ENCODE results near the gene CELA2A.
"Not testable (repeated sequence)": the region's sequence is repeated elsewhere in the genome, so short reads cannot be mapped to it uniquely, and the experiment has no call there.

CELA2A gene

DNA sequence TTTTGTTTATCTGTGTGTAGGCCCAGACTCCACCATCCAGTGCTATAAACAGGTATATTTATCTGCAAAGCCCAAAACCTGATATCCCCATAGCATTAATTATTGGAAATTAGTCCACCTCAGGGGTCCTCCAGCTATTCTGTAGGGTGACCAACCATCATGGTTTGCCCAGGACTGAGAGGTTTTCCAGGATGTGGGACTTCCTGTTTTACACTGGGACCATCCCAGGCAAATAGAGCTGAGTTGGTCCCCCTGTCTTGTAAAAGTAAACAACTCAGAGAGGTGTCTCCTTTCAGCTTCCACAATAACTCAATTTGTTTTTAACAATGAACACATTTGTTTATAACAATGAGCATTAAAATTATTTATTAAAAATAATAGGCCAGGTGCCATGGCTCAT lies 11.6 kb downstream of the CELA2A start:
- no peak for DNase-seq (ENCODE audit: low read depth in 2 of 2)

DNA sequence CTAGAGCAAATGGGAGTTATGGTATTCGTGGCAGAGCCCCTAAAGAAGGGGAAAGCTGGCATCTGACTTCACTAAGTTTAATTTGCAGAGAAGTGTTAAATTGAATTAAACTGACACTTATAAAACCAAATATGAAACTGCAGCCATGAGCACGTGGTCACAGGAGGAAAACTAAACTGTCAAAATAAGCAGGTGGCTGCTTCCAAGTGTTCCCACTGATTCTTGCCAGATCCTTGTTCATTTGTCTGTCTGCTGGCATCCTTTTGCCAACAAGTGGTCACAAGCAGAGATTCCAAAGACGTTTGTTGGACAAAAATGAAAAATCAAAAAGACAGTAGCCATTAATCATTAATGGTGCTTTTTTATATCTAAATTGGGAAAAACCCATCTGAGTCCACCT lies 12.8 kb downstream of the CELA2A start:
- no peak for DNase-seq (ENCODE audit: low read depth in 2 of 2)

DNA sequence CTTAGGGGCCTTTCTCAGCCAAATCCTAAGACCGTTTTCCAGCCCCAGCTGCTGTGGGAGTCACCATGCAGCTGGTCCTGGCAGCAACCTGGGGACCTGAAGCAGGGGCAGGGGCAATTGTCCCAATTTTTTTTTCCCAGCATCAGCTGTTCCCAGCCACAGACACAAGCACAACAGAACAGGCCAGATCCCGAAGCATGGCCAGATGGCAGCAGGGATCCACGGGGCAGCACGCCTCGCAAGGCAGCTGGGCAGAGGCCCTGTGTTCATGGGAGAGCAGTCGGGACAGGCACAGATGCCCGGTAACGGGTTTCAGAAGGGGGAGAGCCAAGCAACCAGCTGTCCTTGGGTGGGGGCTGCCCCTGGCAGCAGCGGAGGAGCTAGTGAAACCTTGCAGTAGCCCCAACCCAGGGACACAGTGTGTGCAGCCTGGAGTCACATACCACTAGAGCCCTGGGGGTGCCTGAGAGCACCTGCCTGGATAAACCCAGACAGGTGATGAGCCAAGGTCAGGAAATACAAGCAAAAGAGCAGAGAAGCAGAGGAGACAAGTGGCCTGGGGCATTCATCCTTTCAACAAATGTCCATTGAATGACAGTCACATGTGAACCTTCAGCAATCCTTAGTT lies 13.4 kb downstream of the CELA2A start:
- not testable (repeated sequence) for DNase-seq (ENCODE audit: low read depth in 2 of 2)

DNA sequence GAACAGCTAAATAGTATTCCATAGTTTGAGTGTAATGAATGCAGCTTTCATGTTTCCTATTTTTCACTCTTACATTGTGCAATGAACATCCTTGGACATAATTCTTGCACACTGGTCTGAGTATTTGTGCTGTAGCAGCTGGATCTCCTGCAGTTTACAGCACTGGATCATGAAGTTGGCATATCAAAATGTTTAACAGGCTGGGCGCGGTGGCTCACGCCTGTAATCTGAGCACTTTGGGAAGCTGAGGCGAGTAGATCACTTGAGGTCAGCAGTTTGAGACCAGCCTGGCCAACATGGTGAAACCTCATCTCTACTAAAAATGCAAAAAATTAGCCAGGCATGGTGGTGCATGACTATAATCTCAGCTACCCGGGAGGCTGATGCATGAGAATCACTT lies 14.5 kb downstream of the CELA2A start:
- not testable (repeated sequence) for DNase-seq (ENCODE audit: low read depth in 2 of 2)

DNA sequence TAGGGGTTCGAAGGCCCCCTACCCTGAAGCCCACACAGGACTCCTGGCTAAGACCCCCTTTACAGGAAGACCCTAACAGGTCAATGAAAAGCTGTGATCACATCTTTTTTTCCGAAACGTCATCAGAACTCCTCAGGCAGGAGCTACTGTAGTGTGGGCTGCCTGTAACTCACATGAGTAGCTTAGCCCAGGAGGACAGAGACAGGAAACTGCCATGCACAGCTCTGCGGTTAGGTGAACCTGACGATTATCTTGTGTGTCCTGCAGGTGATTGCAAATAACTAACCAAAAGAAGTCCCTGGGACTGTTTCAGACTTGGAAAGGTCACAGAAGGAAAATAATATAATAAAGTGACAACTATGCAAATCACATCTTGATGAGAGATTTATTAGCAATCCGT lies 15.2 kb downstream of the CELA2A start:
- not testable (repeated sequence) for DNase-seq (ENCODE audit: low read depth in 2 of 2)

DNA sequence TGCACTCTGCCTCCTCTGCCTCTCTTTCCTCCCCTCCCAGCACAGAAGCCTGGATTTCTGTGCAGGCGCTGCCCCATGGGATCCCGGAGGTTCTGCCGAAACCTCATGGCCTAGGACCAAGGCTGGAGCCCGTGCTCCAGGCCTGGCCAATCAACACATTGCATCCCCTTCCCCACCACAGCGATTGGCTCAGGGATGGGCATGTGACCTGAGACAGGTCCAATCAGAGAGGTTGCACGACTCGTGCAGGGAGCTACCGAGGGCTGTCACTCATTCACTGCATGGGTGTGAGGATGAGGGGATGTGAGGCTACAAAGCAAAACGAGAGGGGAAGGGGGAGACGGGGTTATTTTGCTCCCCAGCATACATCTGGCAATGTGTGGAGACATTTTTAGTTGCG lies 16.1 kb downstream of the CELA2A start:
- no peak for DNase-seq (ENCODE audit: low read depth in 2 of 2)

DNA sequence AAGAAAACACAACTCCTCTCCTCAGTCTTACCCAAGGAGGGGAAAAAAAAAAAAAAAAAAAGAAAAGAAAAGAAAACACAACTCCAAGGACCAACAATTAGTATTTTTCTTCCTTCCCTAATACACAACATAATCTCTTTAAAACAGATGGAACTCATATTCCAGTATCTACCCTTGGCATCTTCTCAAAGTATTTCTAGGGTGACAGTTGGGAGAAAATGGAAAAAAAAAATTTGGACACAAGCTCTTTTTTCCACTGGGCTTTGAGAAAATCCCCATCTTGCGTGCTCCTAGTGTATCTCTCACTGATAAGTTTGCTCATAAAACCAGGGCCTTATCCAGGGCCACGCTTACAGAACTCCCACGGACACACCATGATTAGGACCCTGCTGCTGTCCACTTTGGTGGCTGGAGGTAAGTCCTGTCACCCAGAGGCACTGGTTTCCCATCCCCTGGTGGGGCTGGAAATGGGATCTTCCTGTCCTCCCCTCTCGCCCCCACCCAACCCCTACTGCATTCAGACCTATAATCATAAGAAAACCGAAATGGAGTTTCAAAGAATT lies 19.3 kb downstream of the CELA2A start, which contains the start of gene CELA2B:
Gene CELA2B, plus strand, starts transcription at position 353 of the 563 bp plus-strand sequence. Its CDS starts 22 bp downstream, at position 375.
- DNase-seq (ENCODE audit: low read depth in 2 of 2), result no peak

DNA sequence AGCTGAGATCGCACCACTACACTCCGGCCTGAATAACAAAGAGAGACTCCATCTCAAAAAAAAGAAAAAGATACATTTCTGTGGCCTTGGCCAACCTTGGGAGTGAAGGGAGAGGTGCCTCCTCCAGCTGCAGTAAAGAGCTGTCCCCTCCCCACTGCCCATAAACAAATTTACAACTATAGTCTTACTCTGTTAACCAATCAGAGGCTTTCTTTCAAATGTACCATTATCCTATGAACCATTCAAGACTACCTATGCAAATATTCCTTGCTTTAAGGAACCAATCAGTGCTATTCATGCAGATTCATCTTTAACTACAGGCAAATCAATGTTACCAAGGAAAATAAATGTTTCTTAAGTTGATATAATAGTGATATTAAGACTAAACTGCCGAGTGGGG lies 20.4 kb downstream of the CELA2A start:
- no peak for DNase-seq (ENCODE audit: low read depth in 2 of 2)

DNA sequence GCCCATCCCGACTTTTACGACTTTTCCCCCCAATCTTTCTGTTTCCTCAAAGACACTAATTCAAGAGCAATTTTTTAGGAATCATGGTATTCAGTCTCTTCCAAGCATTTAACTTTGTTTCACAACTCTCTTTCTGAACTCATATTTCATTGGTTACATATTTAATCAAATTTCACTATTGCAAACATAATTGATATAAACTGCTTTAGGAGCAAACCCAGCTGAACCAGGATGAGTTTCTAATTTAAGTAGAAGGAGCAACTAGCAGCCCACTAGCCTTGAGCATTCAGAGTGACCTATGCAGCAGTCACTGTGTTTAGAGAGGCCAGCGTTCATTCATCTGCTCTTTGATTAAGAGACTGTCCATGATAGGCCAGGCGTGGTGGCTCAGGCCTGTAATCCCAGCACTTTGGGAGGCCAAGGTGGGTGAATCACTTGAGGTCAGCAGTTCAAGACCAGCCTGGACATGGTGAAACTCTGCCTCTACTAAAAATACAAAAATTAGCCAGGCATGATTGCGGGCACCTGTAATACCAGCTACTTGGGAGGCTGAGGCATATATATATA lies 21.2 kb downstream of the CELA2A start:
- DNase-seq (ENCODE audit: low read depth in 2 of 2), result no peak

DNA sequence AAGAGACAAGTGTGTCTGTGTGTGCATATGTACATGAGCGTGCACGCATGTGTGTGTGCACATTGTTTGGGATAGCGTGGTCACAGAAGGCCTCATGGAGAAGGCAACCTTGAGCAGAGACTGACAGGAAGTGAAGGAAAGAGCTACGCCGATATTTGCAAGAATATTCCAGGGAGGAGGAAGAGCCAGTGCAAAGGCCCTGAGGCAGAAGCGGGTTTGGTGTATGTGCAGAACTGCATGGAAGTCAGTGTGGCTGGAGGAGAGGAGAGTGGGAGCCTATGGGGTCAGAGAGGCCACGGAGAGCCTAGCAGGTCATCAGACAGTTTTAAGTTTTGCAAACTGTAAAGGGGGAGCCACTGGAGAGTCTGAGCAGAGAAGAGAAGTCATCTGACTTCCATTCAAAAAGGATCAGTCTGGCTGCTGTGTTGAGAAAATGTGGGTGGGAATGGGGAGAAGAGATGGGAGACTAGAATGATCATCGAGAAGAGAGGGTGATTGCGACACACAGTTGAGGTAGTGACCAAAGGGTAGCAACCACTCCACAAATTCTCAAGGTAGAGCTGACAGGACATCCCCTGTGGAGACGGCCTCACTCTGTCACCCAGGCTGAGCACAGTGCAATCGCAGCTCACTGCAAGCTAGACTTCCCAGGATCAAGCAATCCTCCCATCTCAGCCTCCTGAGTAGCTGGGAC lies 23.3 kb downstream of the CELA2A start:
- DNase-seq (ENCODE audit: low read depth in 2 of 2), result no peak

DNA sequence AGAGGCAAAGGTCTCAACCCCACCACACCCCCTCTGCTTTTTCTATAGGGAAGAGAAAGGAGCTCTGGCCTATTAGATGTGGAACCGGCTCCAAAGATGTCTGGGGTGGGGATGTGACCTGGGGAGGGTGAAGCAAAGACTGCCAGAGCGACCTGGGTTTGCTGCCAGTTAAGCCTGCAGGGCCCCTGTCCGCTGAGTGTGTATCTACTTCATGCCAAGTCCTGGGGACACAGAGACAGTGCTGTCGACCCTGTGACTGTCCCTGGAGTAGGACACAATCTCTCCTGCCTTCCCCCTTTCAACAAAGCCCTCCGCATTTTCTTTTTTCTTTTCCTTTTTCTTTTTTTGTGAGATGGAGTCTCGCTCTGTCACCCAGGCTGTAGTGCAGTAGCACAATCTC lies 25.9 kb downstream of the CELA2A start:
- not testable (repeated sequence) for DNase-seq (ENCODE audit: low read depth in 2 of 2)

DNA sequence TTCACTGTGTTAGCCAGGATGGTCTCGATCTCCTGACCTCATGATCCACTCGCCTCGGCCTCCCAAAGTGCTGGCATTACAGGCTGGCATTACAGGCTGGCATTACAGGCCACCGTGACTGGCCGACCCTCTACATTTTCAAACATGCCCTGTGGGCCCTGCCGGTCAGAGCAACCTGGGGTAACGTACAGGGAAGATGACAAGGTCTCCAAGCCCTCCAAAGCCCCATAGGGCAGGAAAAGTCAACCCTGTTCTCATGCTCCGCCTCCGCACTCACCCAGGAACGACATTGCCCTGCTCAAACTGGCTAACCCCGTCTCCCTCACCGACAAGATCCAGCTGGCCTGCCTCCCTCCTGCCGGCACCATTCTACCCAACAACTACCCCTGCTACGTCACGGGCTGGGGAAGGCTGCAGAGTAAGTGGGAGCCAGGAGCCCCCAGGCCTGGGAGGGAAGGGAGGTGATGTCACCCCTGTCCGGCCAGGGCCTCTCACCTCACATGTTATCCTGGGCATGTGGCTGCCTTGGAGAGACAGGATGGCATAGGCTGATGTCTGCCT lies 26.5 kb downstream of the CELA2A start:
- DNase-seq (ENCODE audit: low read depth in 2 of 2), result not testable (repeated sequence)

DNA sequence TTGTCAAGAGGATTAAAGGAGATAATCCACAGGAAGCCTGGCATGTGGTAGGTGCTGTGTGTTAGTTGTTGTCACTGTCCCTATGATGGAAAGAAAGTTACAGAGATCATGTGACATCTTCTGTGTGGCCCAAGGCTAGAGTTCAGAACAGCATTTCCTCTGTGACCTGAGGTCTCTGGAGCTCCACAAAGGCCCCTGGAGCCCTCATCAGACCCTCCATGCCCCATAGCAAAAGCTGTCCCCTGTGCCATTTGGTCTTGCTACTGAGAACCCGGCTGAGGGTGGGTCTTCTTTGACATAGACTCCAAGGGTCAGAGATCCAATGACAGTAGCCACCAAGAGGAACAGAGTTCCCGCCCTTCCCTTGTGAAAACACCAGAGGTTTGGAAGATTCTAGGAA lies 27.4 kb downstream of the CELA2A start:
- no peak for DNase-seq (ENCODE audit: low read depth in 2 of 2)

DNA sequence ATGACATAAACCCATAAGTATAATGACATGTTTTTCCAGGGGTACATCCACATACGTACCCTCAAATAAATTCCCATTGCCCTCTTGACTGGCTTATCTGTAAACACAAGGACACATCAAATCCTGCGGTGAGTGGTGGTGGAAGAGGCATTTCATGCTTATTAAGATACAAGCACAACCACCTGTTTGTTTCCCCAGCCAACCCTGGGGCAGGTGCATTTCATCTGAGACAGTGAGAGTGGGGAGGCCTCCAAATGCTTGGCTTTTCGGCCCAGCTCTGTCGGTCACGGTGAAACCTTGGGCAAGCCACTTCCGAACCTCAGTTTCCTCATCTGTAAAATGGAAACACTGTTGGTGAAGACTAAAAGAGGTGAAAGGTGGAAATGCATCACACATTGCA lies 27.9 kb downstream of the CELA2A start:
- DNase-seq (ENCODE audit: low read depth in 2 of 2), result not testable (repeated sequence)

DNA sequence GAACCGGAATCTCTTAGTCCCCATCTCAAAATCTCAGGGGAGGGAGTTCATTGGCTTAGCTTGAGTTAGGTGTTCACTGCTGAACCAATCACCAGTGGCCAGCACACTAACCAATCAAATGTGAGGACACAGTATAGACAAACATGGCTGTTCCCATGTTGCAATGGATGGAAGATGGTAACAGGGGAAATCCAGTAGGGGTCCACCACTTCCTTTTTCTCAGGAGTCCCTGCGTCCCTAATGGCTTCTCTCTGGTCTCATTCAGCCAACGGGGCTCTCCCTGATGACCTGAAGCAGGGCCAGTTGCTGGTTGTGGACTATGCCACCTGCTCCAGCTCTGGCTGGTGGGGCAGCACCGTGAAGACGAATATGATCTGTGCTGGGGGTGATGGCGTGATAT lies 29.1 kb downstream of the CELA2A start:
- no peak for DNase-seq (ENCODE audit: low read depth in 2 of 2)

DNA sequence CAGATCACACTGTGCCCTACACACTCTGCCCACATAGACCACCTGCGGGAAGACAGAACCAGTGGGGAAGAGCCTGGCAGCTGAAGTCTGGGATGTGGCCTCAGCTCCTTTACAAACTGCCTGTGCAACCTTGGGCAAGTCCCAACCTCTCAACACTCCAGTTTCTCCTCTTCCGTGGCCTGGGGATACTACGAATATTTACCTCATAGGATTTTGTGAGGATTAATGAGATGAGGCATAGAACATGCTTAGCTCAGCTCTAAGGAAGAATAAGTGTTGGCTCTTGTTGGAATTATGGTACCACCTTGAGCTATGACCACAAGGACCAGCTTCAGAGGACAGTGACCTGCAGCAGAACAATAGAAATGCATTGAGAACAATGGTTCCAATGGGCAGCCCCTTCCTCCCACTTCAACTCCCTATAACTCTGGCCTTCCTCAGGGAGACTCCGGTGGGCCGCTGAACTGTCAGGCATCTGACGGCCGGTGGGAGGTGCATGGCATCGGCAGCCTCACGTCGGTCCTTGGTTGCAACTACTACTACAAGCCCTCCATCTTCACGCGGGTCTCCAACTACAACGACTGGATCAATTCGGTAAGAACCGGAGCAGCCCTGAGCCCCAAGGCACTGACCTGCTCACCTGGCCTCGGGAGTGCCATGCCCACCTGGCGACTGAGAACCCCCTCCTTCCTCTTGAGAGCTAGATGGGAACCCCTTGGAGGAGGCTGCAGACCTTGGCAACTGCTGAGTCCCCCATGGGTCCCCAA lies 30.5 kb downstream of the CELA2A start:
- DNase-seq (ENCODE audit: low read depth in 2 of 2), result not testable (repeated sequence)

DNA sequence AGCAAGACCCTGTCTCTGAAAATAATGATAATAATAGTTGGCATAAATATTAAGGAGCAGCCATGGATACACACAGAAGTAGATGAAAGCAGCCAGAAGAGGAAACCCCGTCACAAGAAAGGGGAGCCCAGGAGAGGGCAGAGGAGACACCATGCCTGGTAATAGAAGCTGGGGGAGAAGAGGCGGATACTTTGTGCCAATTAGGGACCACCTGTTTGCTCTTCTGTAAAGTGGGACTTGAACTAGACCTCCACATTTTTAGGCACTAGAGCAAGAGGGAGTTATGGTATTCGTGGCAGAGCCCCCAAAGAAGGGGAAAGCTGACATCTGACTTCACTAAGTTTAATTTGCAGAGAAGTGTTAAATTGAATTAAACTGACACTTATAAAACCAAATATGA lies 31.8 kb downstream of the CELA2A start:
- no peak for DNase-seq (ENCODE audit: low read depth in 2 of 2)

DNA sequence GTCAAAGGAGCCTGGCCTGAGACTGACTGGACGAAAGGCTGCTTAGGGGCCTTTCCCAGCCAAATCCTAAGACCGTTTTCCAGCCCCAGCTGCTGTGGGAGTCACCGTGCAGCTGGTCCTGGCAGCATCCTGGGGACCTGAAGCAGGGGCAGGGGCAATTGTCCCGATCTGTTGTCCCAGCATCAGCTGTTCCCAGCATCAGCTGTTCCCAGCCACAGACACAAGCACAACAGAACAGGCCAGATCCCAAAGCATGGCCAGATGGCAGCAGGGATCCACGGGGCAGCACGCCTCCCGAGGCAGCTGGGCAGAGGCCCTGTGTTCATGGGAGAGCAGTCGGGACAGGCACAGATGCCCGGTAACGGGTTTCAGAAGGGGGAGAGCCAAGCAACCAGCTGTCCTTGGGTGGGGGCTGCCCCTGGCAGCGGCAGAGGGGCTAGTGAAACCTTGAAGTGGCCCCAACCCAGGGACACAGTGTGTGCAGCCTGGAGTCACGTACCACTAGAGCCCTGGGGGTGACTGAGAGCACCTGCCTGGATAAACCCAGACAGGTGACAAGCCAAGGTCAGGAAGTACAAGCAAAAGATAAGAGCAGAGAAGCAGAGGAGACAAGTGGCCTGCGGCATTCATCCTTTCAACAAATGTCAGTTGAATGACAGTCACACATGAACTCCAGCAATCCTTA lies 32.7 kb downstream of the CELA2A start:
- no peak for DNase-seq (ENCODE audit: low read depth in 2 of 2)

DNA sequence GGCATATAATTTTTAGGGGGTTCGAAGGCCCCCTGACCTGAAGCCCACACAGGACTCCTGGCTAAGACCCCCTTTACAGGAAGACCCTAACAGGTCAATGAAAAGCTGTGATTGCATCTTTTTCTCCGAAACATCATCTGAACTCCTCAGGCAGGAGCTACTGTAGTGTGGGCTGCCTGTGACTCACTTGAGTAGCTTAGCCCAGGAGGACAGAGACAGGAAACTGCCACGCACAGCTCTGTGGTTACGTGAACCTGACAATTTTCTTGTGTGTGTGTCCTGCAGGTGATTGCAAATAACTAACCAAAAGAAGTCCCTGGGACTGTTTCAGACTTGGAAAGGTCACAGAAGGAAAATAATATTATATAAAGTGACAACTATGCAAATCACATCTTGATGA lies 34.5 kb downstream of the CELA2A start:
- DNase-seq (ENCODE audit: low read depth in 2 of 2), result not testable (repeated sequence)

DNA sequence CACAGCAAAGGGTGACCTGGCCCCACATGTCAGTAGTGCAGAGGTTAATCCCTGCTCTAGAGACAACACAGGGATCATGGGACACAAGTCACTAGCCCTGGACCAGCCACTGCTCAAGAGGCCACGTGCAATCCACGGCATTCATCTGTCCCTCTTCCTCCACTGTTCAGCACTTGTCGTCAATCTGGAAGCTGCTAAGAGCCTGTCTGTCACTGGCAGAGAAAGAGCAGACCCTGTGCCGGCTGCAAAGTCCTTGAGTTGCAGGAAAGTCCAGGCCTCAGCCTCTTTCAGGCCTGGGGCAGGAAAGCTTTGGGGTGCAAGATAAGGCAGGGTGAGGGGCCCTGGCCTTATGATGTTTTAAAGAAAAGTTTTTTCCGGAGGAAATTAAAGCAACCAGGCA lies 36.1 kb downstream of the CELA2A start:
- DNase-seq (ENCODE audit: low read depth in 2 of 2), result no peak

DNA sequence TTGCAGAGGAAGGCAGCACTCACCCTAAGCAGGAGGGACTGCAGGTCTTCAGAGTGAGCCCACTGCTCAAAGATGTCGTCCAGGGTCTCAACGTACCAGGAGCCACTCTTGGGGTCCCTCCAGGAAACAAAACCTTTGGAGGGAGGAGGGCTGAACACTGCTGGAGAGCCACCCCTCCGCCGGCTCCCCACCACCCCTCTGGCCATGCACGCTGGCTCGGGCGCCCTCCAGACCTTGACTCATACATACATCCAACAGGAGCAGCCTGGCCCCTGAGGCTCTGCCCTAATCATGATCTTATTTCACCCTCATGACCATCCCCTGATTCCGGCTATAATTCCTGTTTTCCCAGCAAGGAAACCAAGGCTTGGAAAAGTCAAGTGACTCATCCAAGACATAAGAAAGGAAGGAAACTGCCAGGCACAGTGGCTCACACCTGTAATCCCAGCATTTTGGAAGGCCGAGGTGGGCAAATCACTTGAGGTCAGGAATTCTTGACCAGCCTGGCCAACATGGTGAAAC lies 37.4 kb downstream of the CELA2A start:
- no peak for DNase-seq (ENCODE audit: low read depth in 2 of 2)
